Stimulated activated naive B cell treated with anti-CD40 and anti-IgM and Interleukin-4, amounts not matched to agents 10 μg/mL and 1 μg/mL and 100 μg/mL, for 72 hours (primary cell): Measurements from ENCODE around the gene CAMTA1.
"Not testable (repeated sequence)": the region's sequence is repeated elsewhere in the genome, so short reads cannot be mapped to it uniquely, and the experiment has no call there.

ENCODE experiments used
- ATAC-seq, 2 donors: fragments of 150-1000 bp; cut with Tn5 transposase; replicated peaks; 2 replicates each; pipeline ENCODE4 v1.10.0; 2021; ENCODE audit warnings: moderate library complexity in 1 of 2
- DNase-seq: peaks from one replicate; pipeline ENCODE4 v3.0.0; 2021
- H3K27ac Mint-ChIP-seq: one replicate; pipeline ENCODE4 v1.8.0; 2022; ENCODE audit warnings: mild to moderate bottlenecking, mixed read lengths
- H3K27me3 Mint-ChIP-seq, 2 donors: one replicate each; pipeline ENCODE4 v1.8.0; 2022; ENCODE audit warnings: mixed read lengths in 2 of 2
- H3K36me3 Mint-ChIP-seq, 2 donors: one replicate each; pipeline ENCODE4 v1.8.0; 2022; ENCODE audit warnings: mixed read lengths in 2 of 2, mild to moderate bottlenecking in 1 of 2
- H3K4me1 Mint-ChIP-seq, 2 donors: one replicate each; pipeline ENCODE4 v1.8.0; 2022; ENCODE audit warnings: mixed read lengths in 2 of 2, mild to moderate bottlenecking in 1 of 2
- H3K4me3 Mint-ChIP-seq, 2 donors: one replicate each; pipeline ENCODE4 v1.8.0; 2022; ENCODE audit warnings: mild to moderate bottlenecking in 2 of 2, mixed read lengths in 2 of 2, moderate library complexity in 1 of 2
- H3K9me3 Mint-ChIP-seq, 2 donors: one replicate each; pipeline ENCODE4 v1.8.0; 2022; ENCODE audit warnings: mixed read lengths in 2 of 2, mild to moderate bottlenecking in 1 of 2

CAMTA1 gene

GRCh38 chr1:7159116-7159781 is 374.0 kb downstream of the CAMTA1 start:
- Mint-ChIP-seq H3K9me3 (peaks cover 5 to 18% of the 10 kb centered on the region in 2 donors), H3K4me3 (no peak overlapping the region), H3K4me1 (no peaks in the 10 kb centered on the region), H3K27me3 (peaks cover 0 to 13% of the 10 kb centered on the region in 2 donors), H3K36me3 (no peaks in the 10 kb centered on the region), H3K27ac (no peak overlapping the region)
- ATAC-seq (no peak), DNase-seq (no peak)

DNA sequence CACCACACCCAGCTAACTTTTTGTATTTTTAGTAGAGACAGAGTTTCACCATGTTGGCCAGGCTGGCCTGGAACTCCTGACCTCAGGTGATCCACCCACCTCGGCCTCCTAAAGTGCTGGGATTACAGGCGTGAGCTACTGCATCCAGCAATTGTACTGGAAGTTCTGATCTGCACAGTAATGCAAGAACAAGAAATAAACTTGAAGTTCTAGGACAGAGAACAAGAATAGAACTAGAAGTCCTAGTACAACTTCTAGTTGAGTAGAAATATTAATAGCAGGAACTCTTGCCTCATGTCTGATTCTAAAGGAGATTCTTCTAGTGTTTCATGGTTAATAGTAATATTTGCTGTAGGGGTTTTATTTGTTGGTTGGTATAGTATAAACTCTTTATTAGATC is 383.3 kb downstream of the CAMTA1 start:
- not testable (repeated sequence) for H3K4me3 Mint-ChIP-seq, H3K27ac Mint-ChIP-seq, DNase-seq, H3K36me3 Mint-ChIP-seq, H3K9me3 Mint-ChIP-seq, ATAC-seq, H3K4me1 Mint-ChIP-seq
- peaks cover 17 to 24% of the 10 kb centered on the region in 2 donors for H3K27me3 Mint-ChIP-seq

- H3K9me3 Mint-ChIP-seq = no peaks in the 10 kb centered on the region
- H3K4me1 Mint-ChIP-seq = no peaks in the 10 kb centered on the region
- peaks cover 23 to 24% of the 10 kb centered on the region in 2 donors for H3K27me3 Mint-ChIP-seq
- DNase-seq (no peak), ATAC-seq (no peak)
- no peaks in the 10 kb centered on the region for H3K36me3 Mint-ChIP-seq
- H3K4me3 Mint-ChIP-seq = no peak overlapping the region
- H3K27ac Mint-ChIP-seq = no peak overlapping the region
These were observed 385.9 kb downstream of the CAMTA1 start for GRCh38 chr1:7171168-7171567.

DNA sequence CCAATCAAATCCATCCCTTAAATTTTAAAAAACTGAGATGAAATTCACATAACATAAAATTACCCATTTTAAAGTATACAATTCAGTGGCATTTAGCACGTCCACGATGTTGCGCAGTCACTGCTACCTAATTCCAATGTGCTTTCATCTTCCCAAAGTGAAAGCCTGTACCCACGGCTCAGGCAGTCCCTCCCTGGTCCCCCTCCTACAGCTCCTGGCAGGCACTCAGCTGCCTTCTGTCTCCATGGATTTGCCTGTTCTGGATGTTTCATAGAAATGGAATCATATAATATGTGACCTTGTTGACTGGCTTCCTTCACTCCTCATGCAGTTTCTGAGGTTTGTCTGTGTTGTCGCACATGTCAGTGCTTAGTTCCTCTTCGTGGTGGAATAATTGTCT is 386.3 kb downstream of the CAMTA1 start:
- Mint-ChIP-seq H3K36me3 (no peaks in the 10 kb centered on the region), H3K27me3 (peaks cover 23 to 24% of the 10 kb centered on the region in 2 donors), H3K9me3 (peaks cover 0 to under 1% of the 10 kb centered on the region in 2 donors), H3K4me3 (no peak overlapping the region), H3K27ac (no peak overlapping the region), H3K4me1 (no peaks in the 10 kb centered on the region)
- no peak for DNase-seq
- ATAC-seq = no peak

GRCh38 chr1:7172804-7173203 is 387.6 kb downstream of the CAMTA1 start:
- Mint-ChIP-seq H3K9me3 (peaks cover 9 to 13% of the 10 kb centered on the region in 2 donors), H3K27ac (no peak overlapping the region), H3K27me3 (peaks cover 32 to 34% of the 10 kb centered on the region in 2 donors), H3K4me1 (peaks cover 0 to 6% of the 10 kb centered on the region in 2 donors), H3K4me3 (no peak overlapping the region), H3K36me3 (peaks cover 0 to 9% of the 10 kb centered on the region in 2 donors)
- no peak for DNase-seq
- ATAC-seq = no peak

DNA sequence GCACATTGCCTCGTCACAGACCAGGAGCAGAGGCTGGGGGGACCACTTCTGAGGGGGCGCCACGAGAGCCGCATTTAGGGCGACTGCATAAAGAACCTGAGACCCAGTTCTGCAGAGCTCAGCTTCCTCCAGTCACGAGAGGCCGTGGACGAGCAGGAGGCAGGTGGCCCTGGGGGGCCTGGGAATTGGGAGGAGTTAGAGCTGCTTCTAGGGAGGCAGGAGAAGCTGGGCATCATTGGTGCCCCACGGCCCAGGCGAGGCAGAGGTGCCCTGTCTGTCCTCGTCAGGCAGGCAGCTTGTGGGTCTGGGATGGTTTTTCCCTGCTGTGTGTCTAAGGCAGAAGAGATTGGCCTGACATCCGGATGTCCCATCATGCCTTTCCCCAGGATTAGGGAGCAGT is 389.3 kb downstream of the CAMTA1 start:
- Mint-ChIP-seq H3K27ac (no peak overlapping the region), H3K4me1 (peaks cover 0 to 6% of the 10 kb centered on the region in 2 donors), H3K36me3 (peaks cover 0 to 11% of the 10 kb centered on the region in 2 donors), H3K4me3 (no peak overlapping the region), H3K27me3 (peaks cover 46 to 48% of the 10 kb centered on the region in 2 donors), H3K9me3 (peaks cover 14 to 18% of the 10 kb centered on the region in 2 donors)
- no peak for ATAC-seq
- no peak for DNase-seq

GRCh38 chr1:7174980-7175906 is 390.0 kb downstream of the CAMTA1 start:
- no peak overlapping the region for H3K27ac Mint-ChIP-seq
- ATAC-seq = no peak
- peaks cover 1 to 11% of the 10 kb centered on the region in 2 donors for H3K36me3 Mint-ChIP-seq
- peaks cover 0 to 6% of the 10 kb centered on the region in 2 donors for H3K4me1 Mint-ChIP-seq
- no peak for DNase-seq
- H3K9me3 Mint-ChIP-seq = peaks cover 19 to 20% of the 10 kb centered on the region in 2 donors
- peaks cover 46 to 51% of the 10 kb centered on the region in 2 donors for H3K27me3 Mint-ChIP-seq
- no peak overlapping the region for H3K4me3 Mint-ChIP-seq

- Mint-ChIP-seq H3K36me3 (peaks cover 1 to 11% of the 10 kb centered on the region in 2 donors), H3K27ac (no peak overlapping the region), H3K4me3 (no peak overlapping the region), H3K27me3 (peaks cover 34 to 35% of the 10 kb centered on the region in 2 donors), H3K9me3 (peaks cover 21 to 22% of the 10 kb centered on the region in 2 donors), H3K4me1 (peaks cover 0 to 6% of the 10 kb centered on the region in 2 donors)
- no peak for DNase-seq
- ATAC-seq = no peak
These were observed 391.8 kb downstream of the CAMTA1 start for GRCh38 chr1:7177021-7177420.

DNA sequence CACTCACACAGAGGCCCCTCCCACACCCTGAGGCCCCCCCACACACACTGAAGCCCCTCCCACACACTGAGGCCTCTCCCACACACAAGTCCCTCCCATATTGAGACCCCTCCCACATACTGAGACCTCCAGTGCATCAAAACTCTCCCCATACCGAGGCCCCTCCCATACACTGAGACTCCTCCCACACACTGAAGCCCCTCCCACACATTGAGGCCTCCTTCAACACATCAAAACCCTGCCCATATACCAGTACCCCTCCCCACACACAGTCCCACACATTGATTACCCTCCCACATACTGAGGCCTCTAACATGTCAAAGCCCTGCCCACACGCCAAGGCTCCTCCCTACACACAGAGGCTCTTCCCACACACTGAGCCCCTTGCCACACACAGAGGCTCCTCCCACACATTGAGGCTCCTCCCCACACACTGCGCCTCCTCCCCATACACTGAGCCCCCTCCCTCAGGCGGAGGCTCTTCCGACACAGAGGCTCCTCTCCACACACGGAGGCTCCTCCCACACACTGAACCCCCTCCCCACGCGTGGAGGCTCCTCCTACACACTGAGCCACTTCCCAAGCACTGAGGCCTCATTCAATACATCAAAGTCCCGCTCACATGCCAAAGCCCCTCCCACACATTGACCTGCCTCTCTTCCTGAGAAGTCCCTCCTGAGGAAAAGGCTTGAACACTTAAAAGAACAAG is 392.3 kb downstream of the CAMTA1 start:
- DNase-seq = no peak
- H3K4me1 Mint-ChIP-seq = peaks cover 0 to 6% of the 10 kb centered on the region in 2 donors
- H3K36me3 Mint-ChIP-seq = peaks cover 1 to 11% of the 10 kb centered on the region in 2 donors
- ATAC-seq = no peak
- H3K9me3 Mint-ChIP-seq = peaks cover 21 to 22% of the 10 kb centered on the region in 2 donors
- no peak overlapping the region for H3K27ac Mint-ChIP-seq
- H3K4me3 Mint-ChIP-seq = no peak overlapping the region
- peaks cover 29 to 32% of the 10 kb centered on the region in 2 donors for H3K27me3 Mint-ChIP-seq

DNA sequence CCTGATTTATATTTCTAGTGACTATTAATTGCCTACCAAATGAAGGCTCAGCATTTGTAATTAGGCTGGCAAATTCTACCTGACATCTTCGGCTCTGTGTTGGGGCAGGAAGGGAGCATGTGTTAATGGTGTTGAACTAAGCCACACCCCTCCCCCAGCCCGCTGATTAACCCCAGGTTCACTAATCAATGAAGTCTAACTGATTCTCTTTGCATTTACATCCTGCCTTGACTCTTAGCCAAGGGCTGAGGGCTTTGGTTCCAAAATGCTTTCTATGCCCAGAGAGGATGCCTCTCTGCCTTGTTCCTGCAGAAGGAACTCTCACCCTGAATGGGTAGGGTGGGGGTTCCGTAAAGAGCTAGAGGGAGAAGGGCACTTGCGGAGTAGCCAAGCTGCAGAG is 393.1 kb downstream of the CAMTA1 start:
- peaks cover 0 to 6% of the 10 kb centered on the region in 2 donors for H3K4me1 Mint-ChIP-seq
- no peak for DNase-seq
- H3K9me3 Mint-ChIP-seq = peaks cover 22 to 24% of the 10 kb centered on the region in 2 donors
- no peak for ATAC-seq
- peaks cover 1 to 11% of the 10 kb centered on the region in 2 donors for H3K36me3 Mint-ChIP-seq
- peaks cover 33 to 35% of the 10 kb centered on the region in 2 donors for H3K27me3 Mint-ChIP-seq
- no peak overlapping the region for H3K4me3 Mint-ChIP-seq
- no peak overlapping the region for H3K27ac Mint-ChIP-seq

DNA sequence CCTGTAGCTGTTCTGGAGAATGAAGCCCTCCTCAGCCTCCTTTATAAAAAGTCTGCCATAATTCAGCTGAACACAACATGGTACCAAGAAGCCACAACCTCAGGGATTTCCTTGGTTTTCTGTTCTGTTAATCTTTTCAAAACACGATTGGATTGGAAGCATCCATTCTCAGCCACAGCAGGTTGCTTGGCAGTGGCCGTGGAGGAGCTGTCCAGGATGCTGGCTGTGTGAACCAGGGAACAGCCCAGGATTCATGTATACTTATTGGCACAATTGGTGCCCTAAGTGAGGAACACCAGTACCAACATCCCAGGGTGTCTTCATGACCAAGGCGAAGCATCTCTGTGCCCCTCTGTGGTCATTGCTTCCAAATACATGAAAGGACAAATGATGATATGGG is 393.5 kb downstream of the CAMTA1 start:
- ATAC-seq (no peak), DNase-seq (no peak)
- peaks cover 0 to 6% of the 10 kb centered on the region in 2 donors for H3K4me1 Mint-ChIP-seq
- H3K36me3 Mint-ChIP-seq = peaks cover 1 to 11% of the 10 kb centered on the region in 2 donors
- H3K9me3 Mint-ChIP-seq = peaks cover 24% of the 10 kb centered on the region in 2 donors
- H3K4me3 Mint-ChIP-seq = no peak overlapping the region
- H3K27me3 Mint-ChIP-seq = peaks cover 33 to 35% of the 10 kb centered on the region in 2 donors
- no peak overlapping the region for H3K27ac Mint-ChIP-seq

DNA sequence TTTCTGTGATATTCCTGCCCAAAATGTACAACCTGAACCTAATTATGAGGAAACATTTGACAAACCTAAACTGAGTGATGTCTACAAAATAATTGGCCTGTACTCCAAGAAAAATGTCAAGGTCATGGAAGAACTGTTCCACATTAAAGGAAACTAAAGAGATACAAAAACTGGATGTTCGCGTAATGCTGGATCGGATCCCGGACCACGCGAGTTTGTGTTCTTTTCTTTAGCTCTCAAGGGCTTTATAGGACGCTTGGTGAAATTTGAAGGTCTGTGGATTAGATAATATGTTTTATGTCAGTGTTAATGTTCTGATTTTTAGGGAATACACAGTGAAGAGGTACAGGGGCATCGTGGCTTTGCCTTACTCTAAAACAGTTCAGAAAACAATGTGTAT is 400.5 kb downstream of the CAMTA1 start:
- no peak overlapping the region for H3K4me3 Mint-ChIP-seq
- peaks cover 6 to 7% of the 10 kb centered on the region in 2 donors for H3K27me3 Mint-ChIP-seq
- no peaks in the 10 kb centered on the region for H3K4me1 Mint-ChIP-seq
- DNase-seq (no peak), ATAC-seq (no peak)
- H3K27ac Mint-ChIP-seq = no peak overlapping the region
- H3K36me3 Mint-ChIP-seq = no peaks in the 10 kb centered on the region
- H3K9me3 Mint-ChIP-seq = peaks cover 7 to 13% of the 10 kb centered on the region in 2 donors

DNA sequence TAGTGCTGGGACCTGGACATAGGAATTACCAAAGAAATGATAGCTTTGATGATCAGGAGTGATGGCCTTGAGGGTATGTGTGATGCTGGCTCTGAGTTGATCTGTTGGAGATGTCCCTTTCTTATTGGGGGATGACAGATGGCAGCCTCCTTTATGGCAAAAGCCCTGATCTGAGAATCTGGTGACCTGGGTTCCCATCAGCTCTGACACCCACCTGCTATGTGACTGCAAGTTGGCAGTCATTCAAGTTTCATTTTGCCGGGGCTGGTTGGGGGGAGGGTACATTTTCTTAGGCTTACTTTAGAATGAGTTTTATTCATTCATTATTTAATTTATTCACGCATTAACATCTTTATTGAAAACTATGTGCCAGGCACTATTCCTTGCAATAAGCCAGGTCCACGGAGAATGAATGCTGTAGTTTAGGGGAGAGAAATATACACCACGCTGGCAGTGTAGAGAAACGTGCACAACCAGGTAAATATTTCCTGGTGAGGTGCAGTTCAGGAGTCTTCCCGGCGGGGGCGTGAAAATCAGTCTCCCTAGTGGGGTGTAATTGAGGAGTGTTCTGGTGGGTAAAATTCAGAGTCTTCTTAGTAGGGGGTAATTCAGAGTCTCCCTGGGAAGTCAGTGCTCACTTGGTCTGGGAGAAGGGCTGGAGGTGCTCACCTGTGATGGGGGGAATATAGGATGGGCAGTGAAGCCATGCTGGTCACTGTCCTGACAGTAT is 401.3 kb downstream of the CAMTA1 start:
- DNase-seq (no peak), ATAC-seq (no peak)
- H3K4me1 Mint-ChIP-seq = no peaks in the 10 kb centered on the region
- H3K4me3 Mint-ChIP-seq = no peak overlapping the region
- no peaks in the 10 kb centered on the region for H3K36me3 Mint-ChIP-seq
- no peak overlapping the region for H3K27ac Mint-ChIP-seq
- H3K27me3 Mint-ChIP-seq = peaks cover 6 to 7% of the 10 kb centered on the region in 2 donors
- peaks cover 7 to 13% of the 10 kb centered on the region in 2 donors for H3K9me3 Mint-ChIP-seq
